ENCODE data around the gene C3orf52. TPM values are rescaled to one million over a fixed set of nuclear protein-coding genes. Genes with fewer than 3 reads are reported as not detected.

C3orf52 gene
- polyA plus RNA-seq, 1 donor (not counting 4 experiments of a cell fraction or from before 2014, with no cell fraction given): 15.8 TPM

- no peak for TF ChIP-seq CTCF (optimal IDR thresholded peaks at IDR 0.05 in 1 of 3, IDR thresholded peaks at IDR 0.05 in 1 of 3, conservative IDR thresholded peaks at IDR 0.05 in 1 of 3; ENCODE audit: extremely low read depth in 1 of 3, insufficient read depth in 2 of 3, low read length in 3 of 3)
- TF ChIP-seq EZH2 (IDR thresholded peaks at IDR 0.05; ENCODE audit: low read length): no peak
- Histone ChIP-seq H3K79me2 (ENCODE audit: control insufficient read depth, insufficient read depth, low read length) (no peaks in the 10 kb centered on the region), H2AFZ (ENCODE audit: control insufficient read depth, low read length) (no peak overlapping the region), H3K9ac (ENCODE audit: control insufficient read depth, extremely low read depth, insufficient read depth, low read length) (no peak overlapping the region), H3K9me1 (ENCODE audit: control insufficient read depth, extremely low read depth, insufficient read depth, low read length) (no peaks in the 10 kb centered on the region), H3K27me3 (ENCODE audit: control insufficient read depth, extremely low read depth, insufficient read depth, low read length) (no peaks in the 10 kb centered on the region), H3K27ac (ENCODE audit: control insufficient read depth, insufficient read depth, low read length) (no peak overlapping the region), H3K36me3 (ENCODE audit: control insufficient read depth in 2 of 2, extremely low read depth in 1 of 2, insufficient read depth in 2 of 2, low read length in 2 of 2) (peaks cover 0 to 6% of the 10 kb centered on the region in 2 experiments), H3K4me2 (ENCODE audit: control insufficient read depth, extremely low read depth, insufficient read depth, low read depth, low read length) (no peak overlapping the region), H3K9me3 (ENCODE audit: control insufficient read depth, low read depth, low read length) (no peaks in the 10 kb centered on the region), H3K4me1 (ENCODE audit: control insufficient read depth, extremely low read depth, insufficient read depth, low read length) (peaks cover 25% of the 10 kb centered on the region), H3K4me3 (ENCODE audit: control insufficient read depth in 2 of 3, extremely low read depth in 1 of 3, insufficient read depth in 2 of 3, low read depth in 1 of 3, low read length in 3 of 3) (no peak overlapping the region), H4K20me1 (ENCODE audit: control insufficient read depth, extremely low read depth, insufficient read depth, low read length) (no peaks in the 10 kb centered on the region)
- FAIRE-seq (no peak), DNase-seq (ENCODE audit: low read depth, low spot score) (no peak)
- dilution Hi-C loops (cut with MboI; ENCODE audit: extremely low pct_ligation_motif_present, low sequenced_read_pairs): no loop called here
Observed at GRCh38 chr3:112132088-112132487, 45.9 kb downstream of the C3orf52 start.

DNA sequence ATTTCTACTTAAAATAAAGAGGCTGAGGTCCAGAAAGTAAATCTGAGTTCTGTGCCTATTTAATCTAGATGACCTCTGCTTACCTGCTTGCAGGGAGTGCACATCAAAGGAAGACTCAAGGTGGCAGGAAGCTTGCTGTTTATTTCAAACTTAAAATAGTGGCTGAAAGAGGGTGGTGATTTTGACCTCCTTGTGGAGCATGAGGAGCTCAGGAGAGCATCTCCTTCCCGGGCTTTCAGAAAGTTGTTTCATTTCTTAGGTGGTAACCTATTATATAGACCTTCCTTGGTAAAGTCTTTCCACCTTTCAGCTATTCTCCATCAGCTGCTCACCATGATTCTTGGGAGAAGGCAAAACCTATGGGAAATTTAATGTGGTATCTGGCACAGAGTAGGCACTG is 46.4 kb downstream of the C3orf52 start:
- DNase-seq (ENCODE audit: low read depth, low spot score): no peak
- Histone ChIP-seq H3K27me3 (ENCODE audit: control insufficient read depth, extremely low read depth, insufficient read depth, low read length) (no peaks in the 10 kb centered on the region), H3K4me3 (ENCODE audit: control insufficient read depth in 2 of 3, extremely low read depth in 1 of 3, insufficient read depth in 2 of 3, low read depth in 1 of 3, low read length in 3 of 3) (no peak overlapping the region), H3K4me2 (ENCODE audit: control insufficient read depth, extremely low read depth, insufficient read depth, low read depth, low read length) (peak overlapping the region; percentile 15), H3K9me1 (ENCODE audit: control insufficient read depth, extremely low read depth, insufficient read depth, low read length) (no peaks in the 10 kb centered on the region), H3K9ac (ENCODE audit: control insufficient read depth, extremely low read depth, insufficient read depth, low read length) (no peak overlapping the region), H2AFZ (ENCODE audit: control insufficient read depth, low read length) (no peak overlapping the region), H3K79me2 (ENCODE audit: control insufficient read depth, insufficient read depth, low read length) (no peaks in the 10 kb centered on the region), H3K27ac (ENCODE audit: control insufficient read depth, insufficient read depth, low read length) (peak overlapping the region; percentile 0), H3K4me1 (ENCODE audit: control insufficient read depth, extremely low read depth, insufficient read depth, low read length) (peaks cover 25% of the 10 kb centered on the region), H3K9me3 (ENCODE audit: control insufficient read depth, low read depth, low read length) (no peaks in the 10 kb centered on the region), H4K20me1 (ENCODE audit: control insufficient read depth, extremely low read depth, insufficient read depth, low read length) (no peaks in the 10 kb centered on the region), H3K36me3 (ENCODE audit: control insufficient read depth in 2 of 2, extremely low read depth in 1 of 2, insufficient read depth in 2 of 2, low read length in 2 of 2) (peaks cover 0 to 5% of the 10 kb centered on the region in 2 experiments)
- TF ChIP-seq CTCF (optimal IDR thresholded peaks at IDR 0.05 in 1 of 3, IDR thresholded peaks at IDR 0.05 in 1 of 3, conservative IDR thresholded peaks at IDR 0.05 in 1 of 3; ENCODE audit: extremely low read depth in 1 of 3, insufficient read depth in 2 of 3, low read length in 3 of 3) (no peak), EZH2 (IDR thresholded peaks at IDR 0.05; ENCODE audit: low read length) (no peak)
- dilution Hi-C loops (cut with MboI; ENCODE audit: extremely low pct_ligation_motif_present, low sequenced_read_pairs): no loop called here
- FAIRE-seq: no peak
